Stimulated activated naive CD8-positive, alpha-beta T cell treated with anti-CD3 and anti-CD28 coated beads, Interleukin-15, Interleukin-2, amounts not matched to agents 100 U/mL and 50 U/mL, for 24 hours (primary cell): ENCODE data around the gene IPO4.
"Not testable (repeated sequence)": the region's sequence is repeated elsewhere in the genome, so short reads cannot be mapped to it uniquely, and the experiment has no call there.

Experiments used
- ATAC-seq: fragments of 150-1000 bp; cut with Tn5 transposase; one replicate; pipeline ENCODE4 v1.10.0; 2021
- DNase-seq: peaks from one replicate; pipeline ENCODE4 v3.0.0; 2021

Gene IPO4

GRCh38 chr14:24216876-24217275 lies 28.3 kb upstream of the IPO4 start:
- not testable (repeated sequence) for DNase-seq, ATAC-seq

DNA sequence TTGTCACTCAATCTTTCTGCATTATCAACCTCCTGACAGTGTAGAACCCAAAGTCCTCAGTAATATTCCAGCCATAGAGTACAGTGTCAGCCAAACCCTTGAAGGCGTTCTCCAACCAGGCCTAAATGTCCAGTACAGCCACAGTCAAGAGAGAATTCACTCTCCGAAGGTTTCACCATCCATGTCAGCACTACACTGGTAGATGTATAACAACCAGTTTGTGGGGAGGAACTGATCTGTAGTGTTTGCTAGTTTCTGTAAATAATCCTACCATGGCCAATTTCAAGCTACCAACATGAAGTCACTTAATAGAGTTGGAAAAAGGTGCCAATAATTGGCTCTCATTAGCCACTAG lies 27.7 kb upstream of the IPO4 start:
- no peak for ATAC-seq
- no peak for DNase-seq

DNA sequence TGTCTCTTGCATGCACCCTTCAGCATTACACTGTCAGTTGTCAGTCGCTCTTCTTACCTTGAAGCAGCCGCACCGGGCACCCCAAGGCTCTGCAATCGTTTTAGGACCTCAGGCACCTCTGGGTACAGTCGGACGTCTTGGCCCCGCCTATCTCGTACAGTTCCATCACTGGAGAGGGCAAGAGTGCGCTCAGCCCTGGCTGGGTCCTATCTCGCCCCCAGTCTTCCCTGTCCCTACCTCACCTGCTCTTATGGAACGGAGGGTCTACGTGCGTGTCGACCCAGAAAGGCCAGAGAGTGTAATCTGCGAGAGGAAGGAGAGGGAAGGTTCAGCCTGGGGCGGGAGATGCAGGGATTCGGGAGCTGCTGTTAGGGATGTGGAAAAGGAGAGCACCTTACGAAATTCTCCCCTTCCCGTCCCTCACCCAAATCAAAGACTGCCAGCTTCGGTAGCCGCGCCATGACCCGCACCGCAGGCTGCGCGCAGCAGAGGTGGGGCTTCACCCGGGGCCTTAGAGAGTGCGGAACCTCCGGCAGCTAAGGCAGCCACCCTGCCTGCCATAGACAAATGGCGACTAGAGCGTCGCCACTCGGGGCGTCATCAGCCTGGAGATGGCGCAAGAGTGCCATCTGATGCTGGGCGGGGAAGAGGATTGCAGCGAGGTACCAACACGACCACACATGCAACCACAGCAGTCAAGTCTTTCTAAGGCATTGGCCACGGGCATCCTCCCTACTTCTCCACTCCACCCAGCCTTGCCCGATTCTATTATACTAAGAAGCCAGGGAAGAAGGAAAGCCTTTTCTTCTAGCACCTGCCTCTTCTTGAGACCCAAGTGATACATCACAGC lies 27.1 kb upstream of the IPO4 start, which contains the start of gene MDP1:
Gene MDP1, minus strand, starts transcription at position 572 of the 850 bp plus-strand sequence. Its CDS starts 111 bp downstream, at position 461.
- peak; percentile 74 for ATAC-seq
- DNase-seq = peak; percentile 86

GRCh38 chr14:24213866-24214662 lies 25.4 kb upstream of the IPO4 start:
- DNase-seq (no peak), ATAC-seq (no peak)

DNA sequence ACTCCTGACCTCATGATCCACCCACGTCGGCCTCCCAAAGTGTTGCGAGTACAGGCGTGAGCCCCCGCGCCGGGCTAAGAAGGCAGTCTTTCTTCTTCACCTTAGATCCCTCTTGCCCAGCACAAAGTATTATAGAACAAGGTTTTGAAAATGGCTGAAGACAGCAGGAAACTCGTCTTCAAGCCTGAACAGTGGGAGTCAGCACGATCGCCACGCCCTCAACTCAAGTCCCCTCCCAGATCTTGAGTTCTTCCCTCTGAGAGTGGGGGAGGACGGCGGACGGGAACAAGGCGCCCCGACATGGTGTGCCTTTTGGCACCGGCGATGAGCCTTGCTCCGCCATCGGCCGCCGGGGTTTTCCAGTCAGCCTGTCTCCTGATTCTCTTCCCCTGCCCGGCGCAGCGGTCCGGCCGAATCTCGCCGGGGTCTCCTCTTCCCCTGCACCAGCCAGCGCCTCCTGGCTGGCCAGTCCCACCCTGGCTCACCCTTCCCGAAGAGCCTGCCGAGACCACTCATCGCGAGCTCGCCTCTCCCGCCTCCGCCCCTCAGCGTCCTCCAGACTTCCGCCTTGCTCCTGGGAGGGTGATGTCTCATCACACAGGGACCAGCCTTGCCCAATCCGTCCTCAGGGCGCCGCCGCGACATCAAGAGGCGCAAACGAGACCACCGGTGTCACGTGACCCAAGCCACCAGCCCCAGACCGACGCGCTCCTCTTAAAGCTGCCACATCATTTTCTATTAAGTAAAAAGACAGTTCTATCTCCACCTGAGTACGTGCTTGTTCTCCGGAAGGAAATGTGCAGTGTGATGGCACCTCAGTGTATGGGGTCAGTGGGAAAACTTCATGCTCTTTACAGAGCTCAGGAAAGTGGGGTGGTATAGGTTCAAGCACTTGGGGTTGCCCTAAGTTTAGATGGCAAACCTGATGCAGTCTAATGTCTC lies 24.6 kb upstream of the IPO4 start, which contains the start of gene CHMP4A:
Gene CHMP4A, minus strand, starts transcription at position 565 of the 942 bp plus-strand sequence. Its CDS starts 49 bp downstream, at position 516.
- DNase-seq = peak; percentile 97
- peak; percentile 92 for ATAC-seq

DNA sequence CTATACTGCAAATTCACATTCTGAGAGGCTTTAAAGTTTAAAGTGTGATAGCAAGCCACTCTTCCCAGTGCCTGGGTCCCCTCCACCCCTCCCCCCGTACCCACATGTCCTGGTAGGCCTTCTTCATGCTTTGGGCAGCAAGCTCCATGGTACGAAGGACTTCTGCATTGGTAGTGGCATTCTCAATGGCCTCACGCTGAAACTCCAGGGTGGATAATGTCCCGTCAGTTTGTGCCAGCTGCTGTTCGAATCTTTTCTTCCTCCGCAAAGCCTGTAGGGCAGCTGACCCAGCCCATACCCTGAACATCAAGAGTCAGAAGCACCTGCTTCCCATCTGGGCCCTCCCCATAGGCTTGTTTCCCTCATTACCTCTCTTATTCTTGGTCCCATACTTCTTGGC lies 22.7 kb upstream of the IPO4 start:
- DNase-seq (no peak), ATAC-seq (no peak)

DNA sequence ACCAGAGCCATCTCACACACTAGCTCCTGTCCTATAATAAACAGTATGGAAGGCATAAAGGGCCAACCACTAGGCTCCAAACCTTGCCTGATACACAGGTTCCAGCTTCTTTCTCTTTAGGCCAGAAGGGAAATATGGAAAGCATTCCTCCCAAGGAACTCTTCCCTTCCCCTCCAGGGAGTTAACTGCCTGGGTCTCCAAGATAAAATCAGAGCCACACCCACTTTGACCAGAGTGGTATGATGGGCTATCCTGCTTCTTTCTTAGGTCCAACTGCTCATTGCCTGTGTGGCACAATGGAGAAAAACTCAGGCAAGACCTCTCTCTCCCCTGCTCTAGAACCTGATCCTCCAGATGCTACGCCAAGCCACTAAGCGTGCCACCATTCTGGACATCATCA lies 19.0 kb upstream of the IPO4 start:
- ATAC-seq (no peak), DNase-seq (no peak)

DNA sequence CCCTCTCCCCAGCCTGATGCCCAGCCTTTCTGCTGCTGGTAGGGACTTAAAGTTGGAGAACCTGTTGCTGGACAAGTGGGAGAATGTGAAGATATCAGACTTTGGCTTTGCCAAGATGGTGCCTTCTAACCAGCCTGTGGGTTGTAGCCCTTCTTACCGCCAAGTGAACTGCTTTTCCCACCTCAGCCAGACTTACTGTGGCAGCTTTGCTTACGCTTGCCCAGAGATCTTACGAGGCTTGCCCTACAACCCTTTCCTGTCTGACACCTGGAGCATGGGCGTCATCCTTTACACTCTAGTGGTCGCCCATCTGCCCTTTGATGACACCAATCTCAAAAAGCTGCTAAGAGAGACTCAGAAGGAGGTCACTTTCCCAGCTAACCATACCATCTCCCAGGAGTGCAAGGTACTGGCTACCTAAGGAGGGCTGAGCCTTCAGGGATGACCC lies 18.5 kb upstream of the IPO4 start:
- ATAC-seq (no peak), DNase-seq (no peak)

DNA sequence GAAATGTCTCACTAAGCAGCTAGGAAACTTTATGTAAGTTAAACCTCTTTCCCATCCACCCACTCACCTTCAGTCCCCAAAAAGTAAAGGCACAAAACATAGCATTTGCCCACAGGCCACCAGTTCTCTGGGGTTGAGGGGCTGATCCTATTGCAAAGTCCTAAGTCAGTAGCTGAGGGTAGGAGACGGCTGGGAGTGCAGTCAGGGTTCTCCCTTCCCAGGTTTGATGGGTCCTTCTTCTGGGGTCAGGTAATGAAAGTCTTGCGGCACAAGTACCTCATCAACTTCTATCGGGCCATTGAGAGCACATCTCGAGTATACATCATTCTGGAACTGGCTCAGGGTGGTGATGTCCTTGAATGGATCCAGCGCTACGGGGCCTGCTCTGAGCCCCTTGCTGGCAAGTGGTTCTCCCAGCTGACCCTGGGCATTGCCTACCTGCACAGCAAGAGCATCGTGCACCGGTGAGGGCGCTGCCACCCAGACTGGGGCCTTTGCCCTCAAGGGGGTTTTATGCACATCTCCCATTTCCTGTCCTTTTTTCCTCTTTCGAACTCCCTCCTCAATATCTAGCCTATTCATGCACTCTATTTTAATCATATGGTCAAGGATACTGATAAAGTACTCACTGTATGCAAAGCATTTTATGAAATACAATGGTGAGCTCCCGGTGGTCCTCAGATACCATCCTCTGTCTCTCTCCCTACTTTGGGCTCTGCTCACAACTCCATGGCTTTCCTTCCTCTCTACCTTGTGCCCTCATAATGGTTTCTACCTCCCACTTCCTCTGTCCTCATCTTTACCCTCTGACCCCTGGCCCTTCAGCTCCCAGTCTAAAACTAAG lies 17.9 kb upstream of the IPO4 start:
- DNase-seq = no peak
- no peak for ATAC-seq

DNA sequence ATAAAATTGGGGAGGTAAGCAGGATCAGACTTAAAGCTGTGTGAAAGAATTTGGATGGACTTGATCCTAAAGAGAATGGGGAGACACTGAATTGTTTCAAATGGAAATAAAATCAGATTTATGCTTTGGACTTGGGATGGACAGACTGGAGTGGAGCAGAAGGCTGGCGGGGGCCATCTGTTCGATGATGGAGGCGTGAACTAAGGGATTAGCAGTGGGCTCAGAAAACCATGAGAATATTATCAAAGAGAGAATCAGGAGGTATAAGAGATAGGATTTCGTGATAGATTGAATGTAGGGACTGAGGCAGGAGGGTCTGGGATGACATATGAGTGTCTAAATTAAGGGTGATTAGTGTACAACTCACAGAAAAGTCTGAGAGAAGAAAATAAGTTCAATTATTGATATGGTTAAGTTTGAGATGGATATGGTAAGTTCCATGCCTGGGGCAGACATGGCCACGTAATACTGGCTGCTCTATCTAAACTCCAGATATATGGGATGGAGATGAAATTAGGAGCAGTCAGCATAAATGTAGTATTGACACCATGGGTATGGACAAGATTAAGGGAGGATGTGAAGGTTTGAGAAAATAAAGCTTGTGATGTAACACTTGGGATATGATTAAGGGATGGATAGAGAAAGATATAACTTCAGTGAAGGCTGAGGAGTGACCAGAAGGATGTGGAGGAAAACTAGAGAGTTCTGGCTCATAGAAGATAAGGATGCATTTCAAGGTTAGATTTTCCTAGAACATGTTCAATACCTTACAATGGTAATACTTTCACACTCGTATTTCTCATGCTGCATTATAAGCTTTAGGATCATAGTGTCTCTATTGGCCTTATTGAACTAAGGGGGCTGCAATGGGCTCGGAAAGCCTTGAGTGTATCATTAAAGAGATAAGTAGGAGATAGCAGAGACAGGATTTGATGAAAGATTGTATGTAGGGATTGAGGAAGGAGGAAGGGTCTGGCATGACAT lies 15.8 kb upstream of the IPO4 start:
- no peak for DNase-seq
- no peak for ATAC-seq

DNA sequence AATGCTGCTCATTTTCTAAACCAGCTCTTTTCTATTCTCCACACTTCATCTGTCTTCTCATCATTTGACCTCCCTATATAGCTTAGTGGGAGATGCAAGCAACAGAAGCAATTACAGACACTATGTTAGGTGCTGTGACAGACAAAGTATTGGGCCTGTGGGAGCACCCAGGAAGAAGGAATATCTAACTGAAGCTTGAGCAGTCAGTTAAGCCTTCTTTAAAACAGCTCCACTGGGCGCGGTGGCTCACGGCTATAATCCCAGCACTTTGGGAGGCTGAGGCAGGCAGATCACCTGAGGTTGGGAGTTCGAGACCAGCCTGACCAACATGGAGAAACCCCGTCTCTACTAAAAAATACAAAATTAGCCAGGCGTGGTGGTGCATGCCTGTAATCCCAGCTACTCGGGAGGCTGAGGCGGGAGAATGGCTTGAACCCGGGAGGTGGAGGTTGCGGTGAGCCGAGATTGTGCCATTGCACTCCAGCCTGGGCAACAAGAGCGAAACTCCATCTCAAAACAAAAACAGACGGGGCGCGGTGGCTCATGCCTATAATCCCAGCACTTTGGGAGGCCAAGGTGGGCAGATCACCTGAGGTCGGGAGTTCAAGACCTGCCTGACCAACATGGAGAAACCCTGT lies 14.8 kb upstream of the IPO4 start:
- not testable (repeated sequence) for DNase-seq, ATAC-seq

- ATAC-seq, DNase-seq: not testable (repeated sequence)
Observed at GRCh38 chr14:24202538-24202937, 13.9 kb upstream of the IPO4 start.

- ATAC-seq (no peak), DNase-seq (no peak)
Observed at GRCh38 chr14:24198814-24199524, 10.4 kb upstream of the IPO4 start.

GRCh38 chr14:24197056-24197450 lies 8.4 kb upstream of the IPO4 start:
- no peak for DNase-seq
- no peak for ATAC-seq

DNA sequence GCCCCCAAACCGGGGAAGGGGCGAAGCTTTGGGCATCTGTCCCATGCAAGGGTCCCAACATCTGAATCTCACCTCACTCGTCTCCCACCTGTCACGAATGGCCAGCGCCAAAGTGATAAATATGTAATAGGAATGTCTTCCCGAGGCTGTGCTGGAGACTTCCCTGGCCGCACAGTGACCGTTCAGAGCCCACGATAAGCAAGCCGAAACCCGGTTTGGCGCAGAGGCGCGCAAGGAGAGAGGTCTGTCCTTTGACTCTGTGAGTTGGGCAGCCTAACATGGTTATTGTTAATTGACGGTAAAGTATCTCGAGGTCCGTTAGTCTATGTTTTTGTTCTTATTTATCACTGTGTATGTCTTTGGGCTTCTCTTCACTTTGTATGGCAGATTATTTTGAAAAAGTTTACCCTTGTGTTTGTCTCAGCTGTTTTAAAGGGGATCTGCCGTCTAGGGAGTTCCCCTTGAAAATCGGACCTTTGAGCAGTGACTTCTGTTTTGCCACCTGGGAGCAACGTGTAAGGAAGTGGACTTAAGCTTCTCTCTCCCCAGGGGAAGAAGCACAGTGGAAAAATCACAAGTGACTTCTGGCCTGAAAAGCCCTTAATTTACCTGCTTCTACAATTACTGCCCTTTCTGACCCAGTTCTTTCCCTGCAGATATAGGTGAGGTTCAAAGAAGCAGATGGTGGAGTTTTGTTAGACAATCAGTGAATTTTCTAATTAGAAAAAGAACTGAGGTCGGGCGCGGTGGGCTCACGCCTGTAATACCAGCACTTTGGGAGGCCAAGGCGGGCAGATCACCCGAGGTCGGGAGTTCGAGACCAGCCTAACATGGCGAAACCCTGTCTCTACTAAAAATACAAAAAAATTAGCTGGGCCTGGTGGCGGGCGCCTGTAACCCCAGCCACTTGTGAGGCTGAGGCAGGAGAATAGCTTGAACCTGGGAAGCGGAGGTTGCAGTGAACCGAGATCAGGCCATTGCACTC lies 7.7 kb upstream of the IPO4 start:
- ATAC-seq (no peak), DNase-seq (no peak)

DNA sequence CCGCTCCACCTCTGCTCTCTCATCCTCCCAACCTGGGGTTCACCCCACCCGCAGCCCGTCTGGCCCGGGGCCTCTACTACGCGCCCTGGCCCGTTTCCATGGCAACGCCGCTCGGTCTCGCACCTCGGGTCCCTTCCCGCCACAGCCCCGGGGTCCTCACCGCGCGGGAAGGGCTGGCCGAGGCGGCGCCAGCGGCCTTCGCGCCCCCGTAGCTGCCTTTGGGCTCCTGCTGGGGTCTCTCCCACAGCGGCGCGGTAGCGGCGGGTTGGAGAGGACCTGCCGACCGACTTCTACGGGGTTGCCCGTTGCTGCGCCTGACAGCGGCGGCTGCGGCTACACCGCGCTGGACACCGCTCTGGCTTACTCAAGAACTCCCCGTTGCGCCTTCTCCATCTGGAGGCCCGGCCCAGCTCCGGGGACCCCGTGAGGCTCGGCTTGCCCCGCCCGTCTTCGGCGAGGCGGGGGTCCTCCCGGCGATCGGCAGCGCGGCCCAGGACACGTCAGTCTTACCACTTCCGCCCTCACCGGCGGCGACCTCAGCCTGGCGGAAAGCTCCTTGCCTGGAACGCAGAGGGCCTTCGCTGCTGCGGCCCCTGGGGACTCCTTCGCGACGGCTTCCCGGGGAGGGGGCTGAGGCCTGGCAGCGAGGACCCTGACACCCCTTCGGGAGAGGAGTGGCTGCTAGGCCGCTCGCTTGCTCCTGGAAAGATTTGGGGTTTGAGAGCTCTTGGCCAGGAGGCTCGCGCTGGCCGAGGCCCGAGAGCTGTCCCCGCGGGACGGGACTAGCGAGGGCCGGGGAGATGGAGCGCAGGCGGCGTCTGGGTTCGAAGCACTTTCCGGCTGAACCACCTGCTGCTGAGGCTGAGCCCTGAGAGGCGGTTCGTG lies 6.8 kb upstream of the IPO4 start, which contains the start of gene TM9SF1:
Gene TM9SF1, minus strand, starts transcription at position 256 of the 885 bp plus-strand sequence. CDS start 422 bp downstream, outside the sequence.
- ATAC-seq = peak; percentile 90

More for the DNA sequence above, 6.8 kb upstream of the IPO4 start, which contains the start of gene TM9SF1:
- DNase-seq = peak; percentile 90
